MCF 10A (cell line): ENCODE measurements around the gene GRN. TPM values are rescaled to one million over a fixed set of nuclear protein-coding genes. Genes with fewer than 3 reads are reported as not detected.
A peak's percentile ranks its signal among the peaks of the same experiment; 100 is the strongest.
"Not testable (repeated sequence)": the region's sequence is repeated elsewhere in the genome, so short reads cannot be mapped to it uniquely, and the experiment has no call there.

ENCODE experiments used
- BruUV-seq: library from RNA; stranded (reverse); fragments of 400-500 nt; replicated peaks from 2 replicates; lab custom pipeline; 2021; lab: Mats Ljungman, UMichigan
- CTCF ChIA-PET: fragments of 300-600 bp; sonication (Branson Sonifier 250); formaldehyde crosslinking; extraction: SDS; loops from one replicate; lab custom pipeline; 2021; ENCODE audit warnings: antibody characterized with exemption, inconsistent platforms; lab: Yijun Ruan, JAX
- POLR2A ChIA-PET: fragments of 300-600, 350-650 bp; sonication (Branson Sonifier 250); formaldehyde crosslinking; extraction: SDS; loops from one replicate; lab custom pipeline; 2020; ENCODE audit warnings: antibody characterized with exemption, inconsistent platforms; lab: Yijun Ruan, JAX
- DNase-seq: peaks from one replicate; pipeline ENCODE4 v3.0.0-alpha.2; 2018; ENCODE audit not compliant: unreplicated experiment
- H3K27ac Mint-ChIP-seq: one replicate; pipeline ENCODE4 v1.8.0; 2022; ENCODE audit warnings: mild to moderate bottlenecking, low read depth, mixed read lengths; ENCODE audit not compliant: unreplicated experiment
- H3K27me3 Mint-ChIP-seq: one replicate; pipeline ENCODE4 v1.8.0; 2022; ENCODE audit warnings: mixed read lengths; ENCODE audit not compliant: insufficient read depth, unreplicated experiment
- H3K36me3 Mint-ChIP-seq: one replicate; pipeline ENCODE4 v1.8.0; 2022; ENCODE audit warnings: mild to moderate bottlenecking, moderate library complexity, mixed read lengths; ENCODE audit not compliant: insufficient read depth, unreplicated experiment
- H3K4me1 Mint-ChIP-seq: one replicate; pipeline ENCODE4 v1.8.0; 2022; ENCODE audit warnings: mixed read lengths; ENCODE audit not compliant: insufficient read depth, unreplicated experiment
- H3K4me3 Mint-ChIP-seq: one replicate; pipeline ENCODE4 v1.8.0; 2022; ENCODE audit warnings: mild to moderate bottlenecking, moderate library complexity, mixed read lengths; ENCODE audit not compliant: unreplicated experiment
- H3K9me3 Mint-ChIP-seq: one replicate; pipeline ENCODE4 v1.8.0; 2022; ENCODE audit warnings: mixed read lengths; ENCODE audit not compliant: unreplicated experiment
- CTCF ChIP-seq: fragments of 200-600 bp; IDR thresholded peaks from one replicate; pipeline ENCODE4 v1.8.0; 2022; ENCODE audit warnings: antibody characterized with exemption, mild to moderate bottlenecking; ENCODE audit not compliant: unreplicated experiment
- intact Hi-C: fragments of 100-400 bp; cut with micrococcal nuclease; formaldehyde crosslinking; loops from 2 replicates; pipeline ENCODE4 v1.14.1; 2022
- total RNA-seq: library from RNA; stranded (reverse); gene quantifications from 2 replicates; pipeline ENCODE4 v1.2.3, GENCODE V29; 2022

The GRN gene
- total RNA-seq, 1 experiment from 2014 or later: 143 TPM

- no peak for TF ChIP-seq CTCF
- no peaks in the 10 kb centered on the region for H3K4me1 Mint-ChIP-seq
- POLR2A ChIA-PET: interaction anchor here (1.3 kb wide), 1 partner anchor 32 kb away, joined by 5 read pairs; no protein-coding TSS in a partner anchor
Observed at GRCh38 chr17:44389723-44390202, 44.7 kb downstream of the GRN start.

GRCh38 chr17:44390250-44390870 lies 45.3 kb downstream of the GRN start:
- intact Hi-C loops: no loop called here
- no peaks in the 10 kb centered on the region for H3K4me1 Mint-ChIP-seq
- no peak for DNase-seq
- no peaks in the 10 kb centered on the region for H3K27me3 Mint-ChIP-seq
- ChIA-PET POLR2A (interaction anchor here (1.3 kb wide), 1 partner anchor 33 kb away, joined by 5 read pairs; no protein-coding TSS in a partner anchor), CTCF (interaction anchor here (1.2 to 2.1 kb wide), 2 partner anchors 10 to 16 kb away, joined by 3 to 7 read pairs; no protein-coding TSS in a partner anchor)
- H3K36me3 Mint-ChIP-seq: peaks cover 8% of the 10 kb centered on the region
- no peak overlapping the region for H3K4me3 Mint-ChIP-seq
- peak overlapping the region; percentile 43 for H3K27ac Mint-ChIP-seq
- no TSS peak for BruUV-seq
- no peak for TF ChIP-seq CTCF
- H3K9me3 Mint-ChIP-seq: no peaks in the 10 kb centered on the region

More at GRCh38 chr17:44389723-44390202, 44.7 kb downstream of the GRN start:
- no peak overlapping the region for H3K27ac Mint-ChIP-seq
- DNase-seq: no peak
- CTCF ChIA-PET: interaction anchor here (0.6 to 1.2 kb wide), 2 partner anchors 17 to 22 kb away, joined by 3 read pairs; no protein-coding TSS in a partner anchor
- no TSS peak for BruUV-seq
- H3K9me3 Mint-ChIP-seq: no peaks in the 10 kb centered on the region
- intact Hi-C loops: no loop called here
- H3K4me3 Mint-ChIP-seq: no peak overlapping the region
- H3K27me3 Mint-ChIP-seq: no peaks in the 10 kb centered on the region
- H3K36me3 Mint-ChIP-seq: peaks cover 8% of the 10 kb centered on the region

GRCh38 chr17:44394112-44394511 lies 49.0 kb downstream of the GRN start:
- DNase-seq, H3K27ac Mint-ChIP-seq, H3K9me3 Mint-ChIP-seq, BruUV-seq, H3K4me1 Mint-ChIP-seq, intact Hi-C loops, H3K27me3 Mint-ChIP-seq, H3K4me3 Mint-ChIP-seq: not testable (repeated sequence)
- ChIA-PET CTCF (interaction anchor here (0.6 kb wide), 2 partner anchors 50 to 129 kb away, joined by 3 read pairs; no protein-coding TSS in a partner anchor), POLR2A (interaction anchor here (0.6 kb wide), 1 partner anchor 280 kb away, joined by 3 read pairs; no protein-coding TSS in a partner anchor)
- peaks cover 41% of the 10 kb centered on the region for H3K36me3 Mint-ChIP-seq

- Mint-ChIP-seq H3K27ac (no peak overlapping the region), H3K36me3 (peaks cover 49% of the 10 kb centered on the region), H3K4me3 (no peak overlapping the region), H3K9me3 (no peaks in the 10 kb centered on the region), H3K4me1 (no peaks in the 10 kb centered on the region), H3K27me3 (no peaks in the 10 kb centered on the region)
- BruUV-seq: no TSS peak
- no peak for TF ChIP-seq CTCF
- ChIA-PET POLR2A (no interaction called here), CTCF (no interaction called here)
- intact Hi-C loops: no loop called here
- no peak for DNase-seq
Observed at GRCh38 chr17:44394833-44395232, 49.7 kb downstream of the GRN start.
